Measurements from ENCODE around the gene SSMEM1. TPM values are rescaled to one million over a fixed set of nuclear protein-coding genes. Genes with fewer than 3 reads are reported as not detected.
"Not testable (repeated sequence)": the region's sequence is repeated elsewhere in the genome, so short reads cannot be mapped to it uniquely, and the experiment has no call there.

The SSMEM1 gene
- total RNA-seq, 1 donor from 2014 or later = not detected

GRCh38 chr7:130207033-130207432 lies 627 bp upstream of the SSMEM1 start:
- no peak for DNase-seq (ENCODE audit: low spot score)
- intact Hi-C loops (cut with DNase I) = loop anchor here (10.0 kb wide), 1 partner anchor 122 kb away; no protein-coding TSS in a partner anchor

GRCh38 chr7:130208516-130208915 lies 856 bp downstream of the SSMEM1 start:
- intact Hi-C loops (cut with DNase I) = loop anchor here (10.0 kb wide), 1 partner anchor 124 kb away; no protein-coding TSS in a partner anchor

GRCh38 chr7:130210181-130210935 lies 2.7 kb downstream of the SSMEM1 start:
- intact Hi-C loops (cut with DNase I) = no loop called here
- DNase-seq (ENCODE audit: low spot score) = no peak

More at GRCh38 chr7:130208516-130208915, 856 bp downstream of the SSMEM1 start:
- no peak for DNase-seq (ENCODE audit: low spot score)

- no peak for DNase-seq (ENCODE audit: low spot score)
- intact Hi-C loops (cut with DNase I) = no loop called here
Observed at GRCh38 chr7:130213828-130214227, 6.2 kb downstream of the SSMEM1 start.

GRCh38 chr7:130216025-130216424 lies 8.4 kb downstream of the SSMEM1 start:
- intact Hi-C loops (cut with DNase I) = no loop called here
- DNase-seq (ENCODE audit: low spot score) = no peak

- DNase-seq (ENCODE audit: low spot score) = no peak
- intact Hi-C loops (cut with DNase I) = no loop called here
Observed at GRCh38 chr7:130216750-130217149, 9.1 kb downstream of the SSMEM1 start.

GRCh38 chr7:130218806-130219620 lies 11.4 kb downstream of the SSMEM1 start:
- intact Hi-C loops (cut with DNase I) = no loop called here
- no peak for DNase-seq (ENCODE audit: low spot score)

GRCh38 chr7:130219871-130220270 lies 12.2 kb downstream of the SSMEM1 start:
- no peak for DNase-seq (ENCODE audit: low spot score)
- intact Hi-C loops (cut with DNase I) = no loop called here

- no peak for DNase-seq (ENCODE audit: low spot score)
- intact Hi-C loops (cut with DNase I) = no loop called here
Observed at GRCh38 chr7:130221746-130222145, 14.1 kb downstream of the SSMEM1 start.

- DNase-seq (ENCODE audit: low spot score) = no peak
Observed at GRCh38 chr7:130223646-130224045, 16.0 kb downstream of the SSMEM1 start.

GRCh38 chr7:130224210-130224609 lies 16.6 kb downstream of the SSMEM1 start:
- DNase-seq (ENCODE audit: low spot score) = no peak
- intact Hi-C loops (cut with DNase I) = no loop called here

More at GRCh38 chr7:130223646-130224045, 16.0 kb downstream of the SSMEM1 start:
- intact Hi-C loops (cut with DNase I) = no loop called here

GRCh38 chr7:130224923-130225322 lies 17.3 kb downstream of the SSMEM1 start:
- DNase-seq (ENCODE audit: low spot score); intact Hi-C loops (cut with DNase I): not testable (repeated sequence)

GRCh38 chr7:130226333-130226732 lies 18.7 kb downstream of the SSMEM1 start:
- DNase-seq (ENCODE audit: low spot score) = no peak
- intact Hi-C loops (cut with DNase I) = no loop called here

GRCh38 chr7:130227883-130228575 lies 20.4 kb downstream of the SSMEM1 start:
- intact Hi-C loops (cut with DNase I) = no loop called here
- DNase-seq (ENCODE audit: low spot score) = no peak

- DNase-seq (ENCODE audit: low spot score) = no peak
- intact Hi-C loops (cut with DNase I) = no loop called here
Observed at GRCh38 chr7:130228840-130229502, 21.3 kb downstream of the SSMEM1 start.

GRCh38 chr7:130229981-130230380 lies 22.3 kb downstream of the SSMEM1 start:
- DNase-seq (ENCODE audit: low spot score); intact Hi-C loops (cut with DNase I): not testable (repeated sequence)

- no peak for DNase-seq (ENCODE audit: low spot score)
- intact Hi-C loops (cut with DNase I) = no loop called here
Observed at GRCh38 chr7:130231792-130232191, 24.1 kb downstream of the SSMEM1 start.

GRCh38 chr7:130232209-130232608 lies 24.5 kb downstream of the SSMEM1 start:
- intact Hi-C loops (cut with DNase I) = no loop called here
- no peak for DNase-seq (ENCODE audit: low spot score)

- no peak for DNase-seq (ENCODE audit: low spot score)
- intact Hi-C loops (cut with DNase I) = no loop called here
Observed at GRCh38 chr7:130234078-130234477, 26.4 kb downstream of the SSMEM1 start.
